Activated B cell treated with CpG ODN at 0.5 μM for 24 hours (primary cell): ENCODE results near the gene ENAM. TPM values are rescaled to one million over a fixed set of nuclear protein-coding genes. Genes with fewer than 3 reads are reported as not detected.

Source experiments
- ATAC-seq: fragments of 200-7000 bp; cut with Tn5 transposase; one replicate; pipeline ENCODE4 v1.10.0; 2021; ENCODE audit warnings: low read depth, mild to moderate bottlenecking, moderate library complexity
- CTCF ChIA-PET: fragments of 350-600 bp; sonication (Branson Sonifier 250); formaldehyde crosslinking; loops from one replicate; lab custom pipeline; 2021; ENCODE audit warnings: antibody characterized with exemption; lab: Charles Lee
- POLR2A ChIA-PET: fragments of 350-600 bp; sonication (Branson Sonifier 250); formaldehyde crosslinking; loops from one replicate; lab custom pipeline; 2021; ENCODE audit warnings: antibody characterized with exemption; lab: Charles Lee
- DNase-seq: peaks from one replicate; pipeline ENCODE4 v3.0.0; 2022
- H3K27ac Mint-ChIP-seq: one replicate; pipeline ENCODE4 v1.8.0; 2020; ENCODE audit warnings: mixed read lengths
- H3K27me3 Mint-ChIP-seq: one replicate; pipeline ENCODE4 v1.8.0; 2021; ENCODE audit warnings: mixed read lengths
- H3K36me3 Mint-ChIP-seq: one replicate; pipeline ENCODE4 v1.8.0; 2021; ENCODE audit warnings: low read depth, mixed read lengths
- H3K4me1 Mint-ChIP-seq: one replicate; pipeline ENCODE4 v1.8.0; 2021; ENCODE audit warnings: mixed read lengths
- H3K4me3 Mint-ChIP-seq: one replicate; pipeline ENCODE4 v1.8.0; 2020; ENCODE audit warnings: mild to moderate bottlenecking, mixed read lengths
- H3K9me3 Mint-ChIP-seq: one replicate; pipeline ENCODE4 v1.8.0; 2020; ENCODE audit warnings: mixed read lengths
- CTCF ChIP-seq: fragments of 200-600 bp; IDR thresholded peaks from one replicate; pipeline ENCODE4 v1.8.0; 2022; ENCODE audit warnings: antibody characterized with exemption, mild to moderate bottlenecking
- intact Hi-C: fragments of 100-400 bp; cut with micrococcal nuclease; formaldehyde crosslinking; loops from one replicate; pipeline ENCODE4 v1.15.1; 2024
- total RNA-seq: library from RNA; stranded (reverse); gene quantifications from 2 replicates; pipeline ENCODE4 v1.2.3, GENCODE V29; 2022

The ENAM gene
- total RNA-seq, 1 donor from 2014 or later = not detected

DNA sequence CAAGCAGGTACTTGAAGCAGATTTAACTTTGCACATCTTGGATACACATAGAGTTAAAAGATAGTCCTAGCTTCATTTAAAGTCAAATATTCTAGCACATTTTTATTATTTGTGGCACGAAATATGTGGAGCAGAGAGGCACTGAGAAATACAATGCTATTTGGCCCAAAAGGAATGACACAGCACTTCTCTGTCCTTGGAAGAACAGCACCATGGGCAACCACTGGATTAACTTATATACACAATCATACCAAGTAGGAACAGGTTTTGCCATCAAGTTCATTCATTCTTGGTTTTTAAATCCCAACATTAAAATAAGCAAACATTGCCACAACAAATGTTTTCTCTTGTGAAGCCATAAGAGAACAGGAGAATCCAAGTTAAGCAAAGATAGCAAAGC is 924 bp upstream of the ENAM start:
- TF ChIP-seq CTCF = no peak
- Mint-ChIP-seq H3K36me3 (no peaks in the 10 kb centered on the region), H3K4me3 (no peak overlapping the region), H3K9me3 (no peaks in the 10 kb centered on the region), H3K27ac (no peak overlapping the region), H3K4me1 (no peaks in the 10 kb centered on the region), H3K27me3 (no peaks in the 10 kb centered on the region)
- CTCF ChIA-PET = no interaction called here
- intact Hi-C loops = no loop called here
- ATAC-seq (no peak), DNase-seq (no peak)
- POLR2A ChIA-PET = no interaction called here

DNA sequence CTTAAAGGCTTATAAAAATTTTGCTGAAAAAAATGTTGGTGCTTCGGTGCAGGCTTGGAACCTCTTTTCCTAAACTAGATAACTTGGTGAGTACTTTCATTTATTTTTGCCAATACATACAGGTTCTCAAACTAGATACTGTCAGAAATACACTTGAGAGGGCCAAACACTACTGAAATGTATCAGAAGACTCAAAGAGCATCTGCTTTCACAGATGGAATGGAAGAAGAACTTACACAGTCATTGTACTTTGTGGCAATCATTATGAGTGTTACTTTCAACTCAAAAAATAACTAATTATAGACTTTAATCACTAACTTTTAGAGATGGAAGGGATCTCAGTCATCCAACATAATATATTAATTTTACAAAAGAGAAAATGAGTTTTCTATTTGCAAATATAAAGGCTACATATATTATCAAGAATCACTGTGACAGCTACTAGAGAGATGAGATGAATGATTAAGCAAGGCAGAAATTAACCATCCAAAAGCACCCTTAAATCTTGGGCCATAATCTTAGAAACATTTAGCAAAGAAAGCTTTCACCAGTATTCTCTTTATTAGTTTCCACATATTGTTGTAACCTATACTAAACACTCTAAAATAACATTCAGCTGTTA is 1.0 kb downstream of the ENAM start:
- no peaks in the 10 kb centered on the region for H3K4me1 Mint-ChIP-seq
- no peaks in the 10 kb centered on the region for H3K9me3 Mint-ChIP-seq
- ATAC-seq = no peak
- DNase-seq = no peak
- CTCF ChIA-PET = no interaction called here
- H3K27ac Mint-ChIP-seq = peak overlapping the region; percentile 1
- POLR2A ChIA-PET = no interaction called here
- no peak overlapping the region for H3K4me3 Mint-ChIP-seq
- no peak for TF ChIP-seq CTCF
- intact Hi-C loops = no loop called here
- no peaks in the 10 kb centered on the region for H3K36me3 Mint-ChIP-seq
- no peaks in the 10 kb centered on the region for H3K27me3 Mint-ChIP-seq

- no peaks in the 10 kb centered on the region for H3K27me3 Mint-ChIP-seq
- POLR2A ChIA-PET = no interaction called here
- H3K36me3 Mint-ChIP-seq = no peaks in the 10 kb centered on the region
- no peak overlapping the region for H3K27ac Mint-ChIP-seq
- no peak for ATAC-seq
- no peaks in the 10 kb centered on the region for H3K9me3 Mint-ChIP-seq
- CTCF ChIA-PET = no interaction called here
- no peak for TF ChIP-seq CTCF
- intact Hi-C loops = no loop called here
- no peak for DNase-seq
- H3K4me3 Mint-ChIP-seq = no peak overlapping the region
- no peaks in the 10 kb centered on the region for H3K4me1 Mint-ChIP-seq
Measured at GRCh38 chr4:70630162-70630561, 1.6 kb downstream of the ENAM start.

DNA sequence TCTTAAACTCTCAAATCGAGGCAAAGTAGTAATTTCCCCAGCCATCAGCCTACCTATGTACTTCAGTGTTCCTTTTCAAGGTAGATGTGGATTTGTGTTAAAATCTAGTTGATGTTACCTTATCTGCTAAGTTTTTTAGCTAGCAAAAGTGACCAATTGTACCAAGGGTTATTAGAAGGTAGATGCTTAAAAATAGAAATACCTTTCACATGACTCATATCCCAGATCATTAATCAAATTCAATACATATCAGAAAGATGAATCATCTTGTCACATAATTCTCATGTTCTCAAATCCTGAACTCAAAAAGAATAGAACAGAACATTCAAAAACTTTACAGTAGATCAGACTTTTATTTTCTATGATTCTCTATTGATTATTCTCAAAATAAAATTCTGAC is 3.5 kb downstream of the ENAM start:
- no peak for DNase-seq
- no peak for ATAC-seq
- Mint-ChIP-seq H3K9me3 (no peaks in the 10 kb centered on the region), H3K4me3 (no peak overlapping the region), H3K27ac (no peak overlapping the region), H3K4me1 (no peaks in the 10 kb centered on the region), H3K36me3 (no peaks in the 10 kb centered on the region), H3K27me3 (no peaks in the 10 kb centered on the region)
- ChIA-PET CTCF (no interaction called here), POLR2A (no interaction called here)
- TF ChIP-seq CTCF = no peak
- intact Hi-C loops = no loop called here

DNA sequence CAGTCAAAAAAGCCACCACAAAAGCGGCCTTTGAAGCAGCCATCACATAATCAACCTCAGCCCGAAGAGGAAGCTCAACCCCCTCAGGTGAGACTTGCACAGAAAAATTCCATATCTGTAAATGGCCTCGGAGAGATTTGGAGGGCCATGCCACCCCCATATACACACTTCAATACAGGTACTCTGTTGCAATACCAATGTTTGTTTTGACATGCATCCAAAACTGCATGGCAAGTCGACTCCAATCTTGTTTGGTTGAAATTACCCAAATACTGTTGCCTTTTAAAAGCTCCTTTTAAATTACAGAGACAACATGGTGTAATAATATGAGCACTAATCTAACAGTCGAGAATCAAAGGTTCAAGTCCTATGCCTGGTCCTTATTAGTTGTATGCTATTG is 5.9 kb downstream of the ENAM start:
- ChIA-PET CTCF (interaction anchor here (1.5 kb wide), 1 partner anchor 17 kb away, joined by 4 read pairs; no protein-coding TSS in a partner anchor), POLR2A (no interaction called here)
- Mint-ChIP-seq H3K4me1 (no peaks in the 10 kb centered on the region), H3K4me3 (no peak overlapping the region), H3K36me3 (no peaks in the 10 kb centered on the region), H3K27ac (no peak overlapping the region), H3K9me3 (no peaks in the 10 kb centered on the region), H3K27me3 (no peaks in the 10 kb centered on the region)
- ATAC-seq = no peak
- DNase-seq = no peak
- no peak for TF ChIP-seq CTCF
- intact Hi-C loops = no loop called here
